Kidney (tissue), 14 donors: ENCODE data around the gene SALL3. TPM values are rescaled to one million over a fixed set of nuclear protein-coding genes. Genes with fewer than 3 reads are reported as not detected.

ENCODE experiments used
- DNase-seq, 5 donors: peaks; one replicate each; pipeline ENCODE4 v3.0.0-alpha.2; 2013 to 2020
- FAIRE-seq: peaks from 2 replicates; lab custom pipeline; 2012; peaks lifted over from hg19 to GRCh38; lab: Jason Lieb, UNC
- H3K27ac ChIP-seq, 2 donors: one replicate each; pipeline ENCODE4 v1.7.0; 2013; ENCODE audit warnings: low read depth in 2 of 2, low read length in 2 of 2, inconsistent platforms in 1 of 2
- H3K27me3 ChIP-seq: one replicate; pipeline ENCODE4 v1.7.1; 2013; ENCODE audit warnings: low read length, inconsistent platforms; ENCODE audit not compliant: control insufficient read depth, insufficient read depth
- H3K36me3 ChIP-seq, 3 donors: one replicate each; pipeline versions ENCODE4 v1.7.0 to v1.7.1; 2013; ENCODE audit warnings: low read length in 3 of 3, control low read depth in 1 of 3, inconsistent platforms in 1 of 3; ENCODE audit not compliant: insufficient read depth in 3 of 3, control insufficient read depth in 2 of 3
- H3K4me1 ChIP-seq, 3 donors: one replicate each; pipeline versions ENCODE4 v1.7.0 to v1.7.1; 2013; ENCODE audit warnings: low read length in 3 of 3, inconsistent platforms in 1 of 3, low read depth in 1 of 3; ENCODE audit not compliant: control insufficient read depth in 2 of 3, insufficient read depth in 2 of 3
- H3K4me3 ChIP-seq, 3 donors: one replicate each; pipeline versions ENCODE4 v1.7.0 to v1.8.1; 2013; ENCODE audit warnings: low read length in 3 of 3, control low read depth in 1 of 3, inconsistent platforms in 1 of 3
- H3K9ac ChIP-seq, 3 donors: one replicate each; pipeline versions ENCODE4 v1.7.0 to v1.7.1; 2013; ENCODE audit warnings: low read length in 3 of 3, control low read depth in 1 of 3, inconsistent platforms in 1 of 3
- H3K9me3 ChIP-seq, 3 donors: one replicate each; pipeline versions ENCODE4 v1.7.0 to v1.7.1; 2013; ENCODE audit warnings: low read length in 3 of 3, control low read depth in 1 of 3, inconsistent platforms in 1 of 3; ENCODE audit not compliant: control insufficient read depth in 2 of 3, insufficient read depth in 1 of 3
- intact Hi-C: fragments of 100-400 bp; cut with DNase I; formaldehyde crosslinking; loops from one replicate; pipeline ENCODE4 v1.11.1; 2022
- polyA plus RNA-seq: library from polyadenylated mRNA; stranded (reverse); fragments of 350-450 nt; fragmentation: Illumina TruSeq; extraction: RNeasy Lipid Tissue Mini Kit (QIAGEN cat#74804); gene quantifications from one replicate; pipeline ENCODE4 v1.2.3, GENCODE V29; 2014; ENCODE audit warnings: low read depth, low replicate concordance; ENCODE audit not compliant: insufficient read depth
- total RNA-seq: library from RNA; stranded (reverse); fragmentation: NEBNext Ultra II Directional; extraction: Animal tissue kit (Norgen Biotek cat#: 25700); gene quantifications from one replicate; pipeline ENCODE4 v1.2.1, GENCODE V29; 2021
- TF ChIP-seq, protein P1 (sequence below): IDR thresholded peaks from 3 replicates; pipeline ENCODE4 v1.5.1; 2012; ENCODE audit warnings: mild to moderate bottlenecking, moderate library complexity, borderline replicate concordance; ENCODE audit not compliant: insufficient read depth; ENCODE audit errors: extremely low read depth
- donor health status: control.
- donor health status: control.
- donor health status: control.
- donor health status: control.
- donor health status: control.
- donor health status: DM: yes; HTN: yes; CAD: no.
- donor health status: Normal renal cell carcinoma (clear cell type).

Gene SALL3
- total and polyA plus RNA-seq, 2 donors from 2014 or later: 2.0 to 5.5 TPM

- peaks cover 0 to 2% (median 0%) of the 10 kb centered on the region in 3 donors for H3K4me1 ChIP-seq
- intact Hi-C loops: no loop called here
- no peaks in the 10 kb centered on the region for H3K9me3 ChIP-seq
- FAIRE-seq (no peak), DNase-seq (peak in 2 of 5 donors; percentile 29 to 58)
- H3K27ac ChIP-seq: no peak overlapping the region
- no peak overlapping the region for H3K4me3 ChIP-seq
- H3K36me3 ChIP-seq: no peaks in the 10 kb centered on the region
- TF ChIP-seq, protein P1, sequence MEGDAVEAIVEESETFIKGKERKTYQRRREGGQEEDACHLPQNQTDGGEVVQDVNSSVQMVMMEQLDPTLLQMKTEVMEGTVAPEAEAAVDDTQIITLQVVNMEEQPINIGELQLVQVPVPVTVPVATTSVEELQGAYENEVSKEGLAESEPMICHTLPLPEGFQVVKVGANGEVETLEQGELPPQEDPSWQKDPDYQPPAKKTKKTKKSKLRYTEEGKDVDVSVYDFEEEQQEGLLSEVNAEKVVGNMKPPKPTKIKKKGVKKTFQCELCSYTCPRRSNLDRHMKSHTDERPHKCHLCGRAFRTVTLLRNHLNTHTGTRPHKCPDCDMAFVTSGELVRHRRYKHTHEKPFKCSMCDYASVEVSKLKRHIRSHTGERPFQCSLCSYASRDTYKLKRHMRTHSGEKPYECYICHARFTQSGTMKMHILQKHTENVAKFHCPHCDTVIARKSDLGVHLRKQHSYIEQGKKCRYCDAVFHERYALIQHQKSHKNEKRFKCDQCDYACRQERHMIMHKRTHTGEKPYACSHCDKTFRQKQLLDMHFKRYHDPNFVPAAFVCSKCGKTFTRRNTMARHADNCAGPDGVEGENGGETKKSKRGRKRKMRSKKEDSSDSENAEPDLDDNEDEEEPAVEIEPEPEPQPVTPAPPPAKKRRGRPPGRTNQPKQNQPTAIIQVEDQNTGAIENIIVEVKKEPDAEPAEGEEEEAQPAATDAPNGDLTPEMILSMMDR: no peak
- H3K27me3 ChIP-seq: peaks cover 44% of the 10 kb centered on the region
- H3K9ac ChIP-seq: no peak overlapping the region
These were observed 7.9 kb upstream of the SALL3 start for GRCh38 chr18:78971511-78972245.

DNA sequence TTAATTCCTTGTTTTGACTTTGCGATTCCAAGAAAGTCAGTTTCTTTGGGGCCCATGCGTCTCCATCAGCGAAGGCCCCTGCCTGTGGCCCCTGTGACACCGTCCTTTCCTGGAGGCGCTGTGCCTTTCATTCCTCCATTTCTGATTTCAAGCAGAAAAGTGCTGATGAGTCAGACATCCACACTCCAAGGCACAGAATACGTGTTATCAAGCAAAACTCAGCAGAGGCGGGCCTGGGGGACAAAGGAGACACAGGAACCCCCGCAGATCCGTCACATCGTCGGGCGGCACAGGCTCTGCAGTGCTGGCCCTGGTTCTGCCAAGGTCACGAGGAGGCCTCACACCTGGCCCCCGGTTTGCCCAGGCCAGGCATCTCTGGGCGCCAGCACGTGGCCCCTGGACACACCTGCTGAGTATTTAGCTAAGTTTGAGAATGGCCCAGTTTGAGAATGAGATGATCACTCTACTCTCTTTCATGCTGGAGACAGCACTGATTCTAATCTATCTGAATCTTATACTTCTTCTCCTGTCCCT, 7.2 kb upstream of the SALL3 start:
- no peaks in the 10 kb centered on the region for H3K9me3 ChIP-seq
- DNase-seq (peak in 2 of 5 donors; percentile 22 to 43), FAIRE-seq (no peak)
- TF ChIP-seq, protein P1: no peak
- intact Hi-C loops: no loop called here
- peaks cover 0 to 2% (median 0%) of the 10 kb centered on the region in 3 donors for H3K4me1 ChIP-seq
- H3K4me3 ChIP-seq: no peak overlapping the region
- H3K36me3 ChIP-seq: no peaks in the 10 kb centered on the region
- H3K27me3 ChIP-seq: peaks cover 51% of the 10 kb centered on the region
- no peak overlapping the region for H3K27ac ChIP-seq
- no peak overlapping the region for H3K9ac ChIP-seq

DNA sequence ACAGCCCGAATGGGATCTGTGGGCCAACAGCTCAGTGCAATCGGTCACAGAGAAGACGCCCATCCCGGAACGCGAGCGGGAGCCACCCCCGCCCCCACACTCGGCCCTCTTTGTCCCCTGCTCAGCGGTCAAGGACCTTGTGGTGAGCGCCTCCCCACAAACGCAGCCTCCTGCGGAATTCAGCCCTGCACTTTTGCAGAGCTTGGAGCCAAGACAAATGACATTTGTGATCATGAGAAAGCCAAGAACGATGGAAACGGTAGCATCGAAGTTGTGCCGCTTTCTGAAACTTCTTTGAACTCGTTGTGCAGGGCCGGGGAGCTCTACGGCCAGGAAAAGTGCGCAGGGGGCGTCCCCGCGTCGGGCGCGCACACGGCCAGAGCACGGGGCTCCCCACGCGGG, 6.7 kb upstream of the SALL3 start:
- Histone ChIP-seq H3K4me1 (peaks cover 0 to 2% (median 0%) of the 10 kb centered on the region in 3 donors), H3K27me3 (peaks cover 53% of the 10 kb centered on the region), H3K27ac (no peak overlapping the region), H3K4me3 (no peak overlapping the region), H3K9me3 (no peaks in the 10 kb centered on the region), H3K36me3 (no peaks in the 10 kb centered on the region), H3K9ac (no peak overlapping the region)
- TF ChIP-seq, protein P1: no peak
- no peak for FAIRE-seq
- intact Hi-C loops: no loop called here
- peak in 3 of 5 donors; percentile 27 to 43 (median 36) for DNase-seq
